HG02642 (cell line): ENCODE data around the gene MRPS27.

Experiments used
- ATAC-seq: cut with Tn5 transposase; IDR thresholded peaks from one replicate; pipeline ENCODE4 v1.9.1; 2021; ENCODE audit warnings: mild to moderate bottlenecking; ENCODE audit not compliant: unreplicated experiment, poor library complexity

The MRPS27 gene

DNA sequence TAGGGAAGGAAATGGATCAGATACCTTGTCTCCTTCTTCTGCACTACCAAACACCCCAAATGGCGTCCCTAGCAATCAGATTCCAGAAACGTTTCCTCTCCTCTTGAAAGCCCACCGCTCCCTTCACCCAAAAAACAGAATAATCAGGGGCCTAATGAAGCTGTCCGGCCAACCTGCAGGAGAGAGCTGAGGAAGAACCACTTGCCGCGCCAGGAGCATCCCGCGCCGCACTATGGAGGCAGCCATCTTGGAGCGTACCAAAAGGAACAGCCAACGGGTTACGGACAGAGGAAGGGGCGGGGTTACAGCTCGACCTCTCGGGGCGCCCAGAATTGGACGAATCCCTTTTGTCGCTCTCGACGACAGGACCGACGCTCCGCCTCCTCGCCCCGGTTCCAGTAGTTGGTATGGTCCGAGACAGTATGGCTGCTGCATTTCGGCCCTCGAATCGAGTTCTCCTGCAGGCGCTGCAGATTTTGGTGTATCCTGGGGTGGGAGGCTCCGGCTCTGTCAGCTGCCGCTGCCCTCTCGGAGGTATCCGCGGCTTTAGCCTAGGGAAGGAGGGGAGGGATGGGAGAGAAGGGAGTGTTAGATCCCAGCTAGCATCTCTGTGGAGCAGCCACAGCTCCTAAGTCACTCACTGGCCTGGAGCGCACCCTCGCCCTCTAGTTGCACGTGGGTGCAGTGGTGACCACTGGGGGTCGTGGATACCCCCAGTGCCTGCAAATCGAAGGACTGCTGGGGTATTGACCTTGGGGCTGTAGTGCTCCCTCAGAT is at the start of gene MRPS27, which contains the start of gene PTCD2:
MRPS27 (minus strand) TSS at position 265 of the 777 bp plus-strand sequence; CDS start at position 246, 19 bp downstream.
PTCD2 (plus strand) TSS at position 398 of the 777 bp plus-strand sequence; CDS start at position 408, 10 bp downstream.
- ATAC-seq = peak; percentile 99

DNA sequence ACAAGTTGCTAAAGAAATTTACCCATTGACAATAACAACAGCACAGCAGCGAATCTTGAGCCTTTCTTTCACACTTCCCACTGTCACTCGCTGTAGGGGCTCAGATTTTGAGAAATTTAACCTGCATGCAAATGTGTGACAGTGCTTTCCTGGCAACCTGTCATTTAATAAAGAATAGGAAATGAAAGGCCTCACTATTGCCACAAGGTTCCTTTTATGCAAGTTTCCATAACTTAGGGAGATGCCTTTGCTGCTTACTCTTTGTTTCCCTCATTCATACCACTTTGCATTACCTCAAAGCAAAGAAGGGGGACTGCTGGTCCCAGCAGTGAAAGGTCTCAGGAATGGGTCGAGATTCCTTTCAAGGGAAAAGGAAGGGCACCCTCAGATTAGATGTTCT is 49.7 kb upstream of the MRPS27 start:
- ATAC-seq = no peak

DNA sequence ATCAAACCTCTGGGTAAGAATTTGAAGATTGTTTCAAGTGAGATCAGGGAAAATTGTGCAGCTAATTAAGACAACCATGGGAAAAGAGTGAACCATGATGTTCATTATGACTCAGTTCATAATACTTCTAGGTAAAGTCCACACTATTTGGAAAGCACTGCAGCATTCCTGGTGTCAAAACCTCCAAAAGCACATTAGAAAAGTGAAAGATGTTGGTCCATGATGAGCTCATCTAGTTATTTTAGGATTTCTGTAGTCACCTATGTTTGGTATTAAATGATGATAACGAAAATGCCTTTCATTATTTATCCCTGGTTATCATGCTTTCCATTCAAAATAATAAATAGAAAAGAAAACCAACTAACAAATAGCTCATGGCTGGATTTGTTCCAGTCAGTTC is 49.3 kb upstream of the MRPS27 start:
- ATAC-seq = no peak

DNA sequence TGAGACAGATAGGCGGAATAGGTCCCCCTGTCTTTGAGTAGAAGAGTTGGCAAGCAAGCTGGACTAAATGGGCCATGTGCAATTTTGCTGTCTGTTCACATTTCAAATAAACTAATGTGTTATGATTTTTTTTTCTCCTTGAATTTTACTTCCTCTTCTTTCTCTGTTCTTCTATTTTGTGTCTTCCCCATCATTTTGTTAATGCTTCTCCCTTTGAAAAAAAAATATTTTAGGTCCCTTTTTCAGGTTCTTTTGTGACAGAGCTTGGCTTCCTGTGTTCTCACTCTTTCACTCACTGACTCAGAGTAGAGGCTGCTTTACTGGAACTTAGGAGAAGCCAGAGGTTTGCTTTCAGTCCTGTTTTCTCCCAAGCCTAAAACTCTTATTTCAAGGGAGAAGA is 48.2 kb upstream of the MRPS27 start:
- ATAC-seq = no peak

DNA sequence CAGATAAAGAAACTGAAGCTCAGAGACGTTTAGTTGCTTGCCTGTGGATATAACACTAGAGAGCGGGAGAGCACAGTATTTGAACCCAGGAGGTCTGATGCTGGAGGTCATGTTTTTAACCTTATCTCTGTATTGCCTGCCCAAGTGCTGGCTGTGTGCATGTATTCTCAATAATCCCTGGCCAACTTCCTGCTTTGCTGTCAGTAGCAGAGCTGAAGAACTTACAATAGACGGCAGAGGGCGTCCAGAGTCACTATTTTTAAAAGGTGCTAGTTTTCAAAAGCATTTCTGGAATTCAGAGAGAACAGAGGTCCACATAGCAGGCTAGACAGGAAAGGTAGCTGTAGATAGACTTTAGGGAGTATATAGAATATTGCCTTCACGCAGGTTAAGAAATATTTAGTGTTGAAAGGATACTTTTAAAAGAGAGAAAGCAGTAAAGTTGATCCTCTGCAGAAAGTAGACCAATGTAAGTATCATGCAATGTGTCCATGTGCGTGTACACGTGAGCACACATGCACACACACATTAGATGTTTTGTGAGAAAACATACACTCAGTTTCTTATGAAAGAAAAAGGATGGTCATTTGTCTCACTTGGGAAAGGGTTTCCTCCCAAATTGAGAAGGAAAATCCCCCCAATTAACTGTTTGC is 46.4 kb upstream of the MRPS27 start:
- peak; percentile 73 for ATAC-seq

DNA sequence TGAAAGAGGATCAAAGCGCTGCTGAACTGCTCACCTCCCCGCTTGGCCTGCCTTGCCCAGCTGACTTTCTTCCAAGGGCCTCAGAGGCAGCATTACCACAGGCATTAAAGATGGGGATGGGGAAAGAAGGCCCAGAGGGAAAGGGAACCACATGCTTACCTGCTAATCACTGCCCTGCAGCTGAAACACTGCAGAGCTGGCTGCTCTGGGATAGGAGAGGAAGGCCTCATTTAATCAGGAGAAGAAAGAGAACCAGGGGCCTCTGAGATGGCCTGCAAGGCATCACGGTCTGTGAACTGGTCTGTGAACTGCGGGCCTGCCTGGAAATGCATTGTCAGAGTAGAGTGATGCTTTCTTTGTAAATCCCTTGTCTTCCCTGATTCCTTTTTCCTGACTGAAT is 44.9 kb upstream of the MRPS27 start:
- no peak for ATAC-seq

DNA sequence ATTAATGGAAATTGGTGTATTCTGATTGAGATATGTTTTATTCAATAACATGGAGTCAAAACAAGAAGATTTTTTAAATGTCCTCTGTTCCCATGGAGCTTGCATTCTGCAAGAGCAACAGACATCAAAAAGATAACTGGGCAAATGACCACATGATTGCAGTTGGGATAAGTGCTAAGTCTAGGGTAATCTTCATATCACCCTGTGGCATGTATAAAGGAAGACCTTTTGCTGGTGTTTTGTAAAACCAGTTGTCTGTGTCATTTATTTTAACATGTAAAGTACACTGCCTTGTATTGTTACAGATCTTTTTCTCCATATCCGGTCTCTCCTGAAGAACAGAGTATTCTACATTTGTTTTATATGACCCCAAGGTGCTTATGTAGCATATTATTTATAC is 44.1 kb upstream of the MRPS27 start:
- ATAC-seq = no peak

DNA sequence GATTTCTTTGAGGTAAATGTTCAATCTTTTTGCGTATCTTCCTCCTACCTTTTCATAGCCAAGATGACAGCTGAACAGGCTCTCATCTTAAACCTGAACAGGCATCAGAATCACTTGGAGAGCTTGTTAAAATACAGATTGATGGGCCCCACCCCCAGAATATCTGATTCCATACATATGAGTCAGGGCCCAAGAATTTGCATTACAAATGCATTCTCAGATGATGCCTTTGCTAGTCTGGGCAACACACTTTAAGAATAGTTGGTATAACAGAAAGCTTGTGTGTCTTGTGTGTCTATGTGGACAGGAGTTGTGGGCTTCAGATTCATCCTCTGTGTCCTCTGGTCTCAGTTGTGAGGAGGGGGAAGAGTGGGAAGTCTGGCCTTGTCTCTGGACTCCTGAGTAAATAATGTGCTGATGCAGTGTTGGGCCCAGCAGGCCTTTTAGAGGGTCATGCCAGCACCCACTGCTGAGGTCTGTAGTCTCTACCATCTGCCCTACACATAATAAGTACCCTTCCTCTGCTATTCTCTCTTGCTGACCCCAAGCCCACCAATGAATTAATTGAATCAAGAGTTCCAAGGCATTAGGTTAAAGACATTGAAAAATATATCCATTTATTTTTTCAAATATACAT is 43.2 kb upstream of the MRPS27 start:
- ATAC-seq = no peak

DNA sequence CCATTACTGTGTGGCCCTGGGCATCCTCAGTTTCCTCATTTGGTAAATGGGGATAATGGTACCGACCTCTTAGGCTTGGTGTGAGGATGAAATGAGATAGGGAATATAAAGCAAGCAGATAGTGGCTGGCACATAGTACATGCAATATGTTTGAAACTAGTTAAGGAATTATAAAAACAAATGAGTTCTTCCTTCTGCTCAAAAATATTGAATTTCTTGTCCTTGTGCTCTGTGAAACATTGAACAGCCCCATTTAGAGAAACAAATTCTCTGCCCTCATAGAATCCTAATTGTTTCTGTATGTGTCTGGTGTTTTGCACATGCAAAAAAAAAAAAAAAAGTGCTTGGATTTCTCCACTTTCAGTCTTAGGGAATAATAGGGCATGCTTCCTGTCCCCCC is 39.8 kb upstream of the MRPS27 start:
- ATAC-seq = no peak

DNA sequence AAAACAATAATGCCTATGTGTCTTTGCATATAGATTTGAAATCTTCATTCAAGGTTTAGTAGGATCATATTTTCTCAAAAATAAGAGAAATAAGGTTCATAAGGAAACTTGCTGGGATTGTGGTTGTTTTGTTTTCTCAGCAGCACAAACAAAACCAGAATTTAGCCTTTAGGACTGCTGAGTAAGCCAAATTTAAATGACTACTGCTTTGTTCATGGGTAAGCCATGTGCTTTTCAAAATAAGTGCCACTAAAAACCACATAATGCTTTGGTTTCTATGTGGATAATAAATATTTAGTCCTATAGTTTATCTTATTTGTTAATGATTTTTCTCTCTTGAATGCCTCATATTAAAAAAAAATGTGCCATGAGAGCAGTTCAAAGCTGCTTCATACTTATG is 38.9 kb upstream of the MRPS27 start:
- ATAC-seq = no peak

DNA sequence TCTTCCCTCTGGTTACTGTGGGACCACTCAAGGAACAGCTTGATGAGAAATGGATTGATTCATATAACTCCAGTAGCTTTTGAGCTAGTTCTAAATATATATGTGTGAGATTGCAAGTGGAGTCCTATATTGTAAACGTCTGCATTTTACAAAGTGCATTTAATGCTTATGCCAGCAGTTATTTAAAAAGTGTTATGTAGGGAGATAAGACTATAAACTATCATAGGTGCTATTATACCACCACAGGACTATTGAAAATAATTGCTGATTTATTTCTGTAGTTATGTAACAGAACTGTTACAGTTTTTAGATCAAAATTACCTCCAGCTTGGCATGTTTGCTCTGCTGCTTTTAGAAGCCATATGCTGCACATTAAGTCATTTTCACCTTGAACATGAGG is 36.3 kb upstream of the MRPS27 start:
- ATAC-seq = no peak

DNA sequence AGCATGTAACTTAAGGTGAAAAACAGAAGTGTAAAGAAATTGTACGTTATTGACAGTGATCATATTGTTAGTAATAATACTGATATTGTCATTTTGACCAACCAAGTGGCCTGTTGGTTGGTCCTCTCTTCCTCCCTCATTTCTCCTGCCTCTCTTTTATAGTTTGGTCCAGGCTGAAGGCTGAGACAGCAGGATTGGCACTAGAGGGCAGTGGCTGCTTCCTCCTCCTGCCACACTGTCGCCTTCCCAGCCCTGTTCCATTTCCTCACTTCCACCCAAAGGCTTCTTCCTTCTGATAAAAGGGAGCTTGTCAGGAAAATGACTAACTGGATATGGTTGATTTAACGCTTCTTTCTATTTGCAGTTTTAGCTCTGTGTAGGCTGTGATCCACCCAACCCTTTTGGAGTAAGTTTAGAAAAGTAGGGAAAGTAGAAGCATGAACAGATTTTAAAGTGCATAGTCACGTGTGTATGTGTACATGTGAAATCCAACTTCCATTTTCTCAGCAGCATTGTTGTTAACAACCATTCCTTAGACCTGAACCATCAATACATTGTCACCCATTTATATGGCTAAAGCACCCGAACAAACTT is 35.8 kb upstream of the MRPS27 start:
- ATAC-seq = no peak

DNA sequence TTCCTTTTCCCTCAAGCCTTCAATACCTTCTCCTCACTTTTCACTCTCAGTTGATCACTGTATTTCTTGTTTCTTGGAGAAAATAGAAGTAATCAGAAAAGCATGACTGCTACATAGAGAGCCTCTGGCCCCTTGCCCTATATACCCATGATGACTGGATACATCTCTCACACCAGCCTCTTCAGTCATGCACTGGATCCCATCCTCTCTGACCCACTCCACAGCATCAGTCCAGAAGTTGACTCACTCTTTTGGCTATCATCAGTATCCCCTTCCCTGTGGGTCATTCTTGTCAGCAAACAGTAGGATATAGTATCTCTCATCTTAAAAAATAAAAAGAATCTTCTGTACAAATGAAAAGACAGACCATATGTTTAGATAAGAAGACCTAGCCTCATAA is 33.0 kb upstream of the MRPS27 start:
- no peak for ATAC-seq

DNA sequence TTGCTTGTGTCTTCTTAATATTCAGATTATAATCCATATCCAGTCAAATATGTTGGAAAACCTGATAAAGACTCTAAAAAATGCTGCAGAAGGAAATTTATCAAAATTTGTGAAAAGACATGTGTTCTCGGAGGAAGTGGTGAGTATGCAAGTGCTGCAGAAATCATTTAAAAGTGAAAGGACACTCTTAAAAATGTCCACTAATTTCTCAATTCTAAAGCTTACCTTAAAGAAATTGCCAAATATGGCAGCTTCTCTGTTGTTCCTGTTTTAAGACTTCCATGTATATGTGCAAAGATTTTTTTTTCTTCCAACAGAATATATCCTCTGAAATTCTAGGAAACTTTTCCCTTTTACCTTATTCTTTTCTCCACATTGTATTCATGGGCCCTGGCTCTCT is 32.6 kb upstream of the MRPS27 start:
- no peak for ATAC-seq

DNA sequence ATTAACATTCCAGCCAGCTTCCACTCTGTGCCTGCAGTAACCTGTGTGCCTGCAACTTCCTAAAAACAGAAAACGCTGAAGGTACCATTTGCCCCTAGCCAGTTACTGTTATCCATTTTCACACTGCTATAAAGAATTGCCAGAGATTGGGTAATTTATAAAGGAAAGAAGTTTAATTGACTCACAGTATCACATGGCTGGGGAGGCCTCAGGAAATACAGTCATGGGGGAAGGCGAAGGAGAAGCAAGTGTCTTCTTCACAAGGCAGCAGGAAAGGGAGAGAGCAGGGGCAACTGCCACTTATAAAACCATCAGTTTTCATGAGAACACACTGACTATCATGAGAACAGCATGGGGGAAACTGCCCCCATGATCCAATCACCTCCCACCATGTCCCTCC is 31.3 kb upstream of the MRPS27 start:
- no peak for ATAC-seq

DNA sequence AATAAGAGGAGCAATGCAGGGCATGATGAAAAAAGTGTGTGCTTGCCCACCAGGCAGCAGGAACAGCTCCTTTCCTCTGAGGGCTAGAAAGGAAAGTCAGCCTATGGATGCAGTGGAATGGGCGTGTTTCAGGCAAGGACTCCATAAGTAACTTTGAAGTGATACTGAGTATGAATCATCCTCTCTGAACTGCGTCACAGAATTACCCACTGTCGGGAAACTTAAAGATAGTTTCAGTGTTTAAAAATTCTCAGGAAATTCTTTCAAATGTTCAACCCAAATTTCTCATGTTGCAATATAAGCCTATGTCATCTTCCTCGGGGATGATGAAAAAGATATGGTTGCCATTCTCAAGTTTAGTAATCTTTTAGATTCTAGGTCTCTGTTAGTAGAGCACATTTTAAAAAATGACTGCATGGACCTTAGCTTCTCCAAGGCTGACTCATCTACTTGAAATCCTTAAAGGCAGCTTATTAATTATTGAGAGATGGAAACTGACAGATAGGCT is 27.8 kb upstream of the MRPS27 start:
- ATAC-seq = no peak

DNA sequence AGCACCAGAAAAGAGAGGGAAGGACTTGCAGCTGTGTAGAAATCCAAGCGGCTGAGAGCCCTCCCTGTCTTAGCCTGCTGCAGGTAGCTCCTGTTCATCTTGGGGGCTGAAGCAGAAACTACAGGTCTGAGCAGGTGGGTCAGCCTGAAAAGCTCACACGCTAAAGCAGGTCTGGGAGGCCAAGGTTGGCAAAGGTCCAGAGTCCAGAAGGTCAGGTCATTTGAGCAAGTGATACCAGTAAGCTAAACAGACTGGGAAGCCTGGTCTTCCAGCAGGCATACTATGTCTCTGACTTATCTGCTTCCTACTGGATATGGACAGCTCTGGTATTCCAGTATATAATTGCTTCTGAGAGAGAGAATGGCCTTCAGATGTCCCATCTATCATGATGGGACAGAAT is 26.4 kb upstream of the MRPS27 start:
- no peak for ATAC-seq

DNA sequence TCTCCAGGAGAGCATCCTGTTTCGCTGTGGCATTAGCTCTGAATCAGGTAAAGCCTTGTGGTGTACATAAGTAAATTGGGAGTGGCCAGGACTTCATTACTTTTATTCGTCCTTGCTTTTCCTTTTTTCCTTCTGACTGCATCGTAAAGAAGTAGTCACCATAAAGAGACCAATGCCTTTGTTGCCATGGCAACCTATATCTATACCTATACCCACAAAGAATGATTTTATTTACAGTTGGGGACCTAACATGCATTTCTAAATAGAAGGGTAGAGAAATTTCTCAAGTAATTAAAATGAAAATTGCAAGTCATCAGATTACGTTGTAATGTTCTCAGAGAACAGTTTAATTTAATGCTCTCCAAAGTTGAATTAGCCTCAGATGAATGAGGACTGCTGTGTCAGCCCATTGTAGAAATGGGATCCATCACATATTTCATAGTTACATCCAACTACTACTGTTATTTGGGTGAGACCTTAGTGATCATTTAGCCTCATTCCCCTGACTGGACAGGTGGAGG is 18.7 kb upstream of the MRPS27 start:
- ATAC-seq = no peak

DNA sequence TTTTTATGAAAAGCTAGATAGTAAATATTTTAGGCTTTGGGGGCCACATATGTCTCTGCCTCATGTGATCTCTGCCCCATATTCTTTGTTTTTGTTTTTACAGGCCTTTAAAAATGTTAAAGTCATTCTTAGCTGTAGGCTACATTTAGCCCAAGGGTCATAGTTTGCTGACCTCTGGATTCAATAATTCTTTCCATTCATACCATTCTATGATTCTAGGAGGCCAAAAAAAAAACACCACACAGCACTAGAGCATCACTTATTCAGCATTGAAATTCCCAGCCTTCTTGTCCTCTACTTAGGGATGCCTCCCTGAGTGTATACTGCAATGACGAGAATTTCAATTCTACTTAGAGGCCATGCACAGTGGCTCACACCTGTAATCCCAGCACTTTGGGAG is 17.1 kb upstream of the MRPS27 start:
- no peak for ATAC-seq

DNA sequence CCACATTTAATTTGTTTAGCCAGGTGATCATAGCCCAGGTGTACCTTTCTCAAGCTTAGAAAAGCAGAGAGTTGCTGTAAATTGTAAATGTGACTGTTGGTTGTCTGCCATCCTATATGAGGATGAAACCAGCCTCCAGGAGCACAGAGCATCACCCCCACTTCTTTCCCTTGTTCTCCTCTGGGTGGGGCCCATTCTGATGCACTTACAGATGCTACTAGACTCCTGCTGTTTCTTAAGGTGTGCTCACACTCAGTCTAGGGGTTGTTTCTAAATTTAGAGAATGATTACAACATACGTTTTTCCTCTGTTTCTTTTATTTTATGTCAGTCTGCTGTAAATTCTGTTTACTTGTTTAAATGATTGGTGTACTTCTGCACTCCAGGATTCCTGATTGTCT is 10.7 kb upstream of the MRPS27 start:
- ATAC-seq = no peak

DNA sequence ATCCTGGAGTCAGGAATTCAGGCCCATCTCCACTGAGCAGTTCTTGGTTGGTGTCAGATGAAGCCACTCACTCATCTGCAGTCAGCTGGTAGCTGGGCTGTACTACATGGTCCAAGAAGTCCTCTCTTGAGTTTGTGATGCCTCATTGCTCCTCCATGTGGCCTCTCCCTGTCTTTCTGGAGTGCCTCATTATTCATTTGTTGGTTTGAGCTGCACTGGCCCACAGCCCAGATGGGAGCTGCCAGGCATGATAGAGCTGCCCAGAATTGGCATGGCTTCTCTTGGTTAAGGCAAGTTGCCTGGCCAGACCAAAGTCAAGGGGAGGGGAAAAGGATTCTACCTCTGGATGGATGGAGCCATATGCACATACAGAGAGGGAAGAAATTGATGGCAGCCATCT is 8.1 kb upstream of the MRPS27 start:
- ATAC-seq = no peak
